ENCODE data around the gene RALBP1.

The RALBP1 gene

DNA sequence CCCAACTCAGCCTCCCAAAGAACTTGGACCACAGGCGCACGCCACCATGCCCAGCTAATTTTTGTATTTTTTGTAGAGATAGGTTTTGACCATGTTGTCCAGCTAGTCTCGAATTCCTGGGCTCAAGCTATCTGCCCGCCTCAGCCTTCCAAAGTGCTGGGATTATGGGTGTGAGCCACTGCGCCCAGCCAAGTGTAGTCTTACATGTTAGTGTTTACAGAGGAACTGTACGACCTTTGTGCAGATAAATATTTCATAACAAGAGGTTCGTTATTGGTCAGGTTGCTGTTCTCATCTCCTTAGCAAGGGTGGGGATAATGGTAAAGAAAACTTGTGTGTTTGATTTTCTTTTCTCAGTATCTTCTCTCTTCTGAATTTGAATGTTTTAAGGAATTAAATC is 46.5 kb downstream of the RALBP1 start:
- TF ChIP-seq ZBTB7A (IDR thresholded peaks at IDR 0.05; ENCODE audit: low read depth): no peak
- TF ChIP-seq, protein P1, sequence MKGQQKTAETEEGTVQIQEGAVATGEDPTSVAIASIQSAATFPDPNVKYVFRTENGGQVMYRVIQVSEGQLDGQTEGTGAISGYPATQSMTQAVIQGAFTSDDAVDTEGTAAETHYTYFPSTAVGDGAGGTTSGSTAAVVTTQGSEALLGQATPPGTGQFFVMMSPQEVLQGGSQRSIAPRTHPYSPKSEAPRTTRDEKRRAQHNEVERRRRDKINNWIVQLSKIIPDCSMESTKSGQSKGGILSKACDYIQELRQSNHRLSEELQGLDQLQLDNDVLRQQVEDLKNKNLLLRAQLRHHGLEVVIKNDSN (IDR thresholded peaks at IDR 0.05): no peak
- TF ChIP-seq, protein P2, sequence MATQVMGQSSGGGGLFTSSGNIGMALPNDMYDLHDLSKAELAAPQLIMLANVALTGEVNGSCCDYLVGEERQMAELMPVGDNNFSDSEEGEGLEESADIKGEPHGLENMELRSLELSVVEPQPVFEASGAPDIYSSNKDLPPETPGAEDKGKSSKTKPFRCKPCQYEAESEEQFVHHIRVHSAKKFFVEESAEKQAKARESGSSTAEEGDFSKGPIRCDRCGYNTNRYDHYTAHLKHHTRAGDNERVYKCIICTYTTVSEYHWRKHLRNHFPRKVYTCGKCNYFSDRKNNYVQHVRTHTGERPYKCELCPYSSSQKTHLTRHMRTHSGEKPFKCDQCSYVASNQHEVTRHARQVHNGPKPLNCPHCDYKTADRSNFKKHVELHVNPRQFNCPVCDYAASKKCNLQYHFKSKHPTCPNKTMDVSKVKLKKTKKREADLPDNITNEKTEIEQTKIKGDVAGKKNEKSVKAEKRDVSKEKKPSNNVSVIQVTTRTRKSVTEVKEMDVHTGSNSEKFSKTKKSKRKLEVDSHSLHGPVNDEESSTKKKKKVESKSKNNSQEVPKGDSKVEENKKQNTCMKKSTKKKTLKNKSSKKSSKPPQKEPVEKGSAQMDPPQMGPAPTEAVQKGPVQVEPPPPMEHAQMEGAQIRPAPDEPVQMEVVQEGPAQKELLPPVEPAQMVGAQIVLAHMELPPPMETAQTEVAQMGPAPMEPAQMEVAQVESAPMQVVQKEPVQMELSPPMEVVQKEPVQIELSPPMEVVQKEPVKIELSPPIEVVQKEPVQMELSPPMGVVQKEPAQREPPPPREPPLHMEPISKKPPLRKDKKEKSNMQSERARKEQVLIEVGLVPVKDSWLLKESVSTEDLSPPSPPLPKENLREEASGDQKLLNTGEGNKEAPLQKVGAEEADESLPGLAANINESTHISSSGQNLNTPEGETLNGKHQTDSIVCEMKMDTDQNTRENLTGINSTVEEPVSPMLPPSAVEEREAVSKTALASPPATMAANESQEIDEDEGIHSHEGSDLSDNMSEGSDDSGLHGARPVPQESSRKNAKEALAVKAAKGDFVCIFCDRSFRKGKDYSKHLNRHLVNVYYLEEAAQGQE (IDR thresholded peaks at IDR 0.05; ENCODE audit: low read depth): no peak
- TF ChIP-seq RAD21 (IDR thresholded peaks at IDR 0.05; ENCODE audit: low read depth): no peak
- no peak for TF ChIP-seq CREB1 (IDR thresholded peaks at IDR 0.05; ENCODE audit: low read depth)
- TF ChIP-seq TEAD4 (IDR thresholded peaks at IDR 0.05): no peak
- TF ChIP-seq FOXM1 (IDR thresholded peaks at IDR 0.05; ENCODE audit: borderline replicate concordance, low read depth): no peak
- TF ChIP-seq YY1 (IDR thresholded peaks at IDR 0.05; ENCODE audit: low read depth): no peak
- no peak for TF ChIP-seq EP300 (IDR thresholded peaks at IDR 0.05; ENCODE audit: borderline replicate concordance)
- no peak for TF ChIP-seq TCF12 (IDR thresholded peaks at IDR 0.05; ENCODE audit: low read depth)
- TF ChIP-seq NFIC (IDR thresholded peaks at IDR 0.05): no peak
- no peak for TF ChIP-seq EGR1 (IDR thresholded peaks at IDR 0.05)
- TF ChIP-seq, protein P3, sequence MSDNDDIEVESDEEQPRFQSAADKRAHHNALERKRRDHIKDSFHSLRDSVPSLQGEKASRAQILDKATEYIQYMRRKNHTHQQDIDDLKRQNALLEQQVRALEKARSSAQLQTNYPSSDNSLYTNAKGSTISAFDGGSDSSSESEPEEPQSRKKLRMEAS (IDR thresholded peaks at IDR 0.05): no peak
- no peak for TF ChIP-seq TAF1 (IDR thresholded peaks at IDR 0.05; ENCODE audit: low read depth)
- TF ChIP-seq CEBPB (IDR thresholded peaks at IDR 0.05): no peak

DNA sequence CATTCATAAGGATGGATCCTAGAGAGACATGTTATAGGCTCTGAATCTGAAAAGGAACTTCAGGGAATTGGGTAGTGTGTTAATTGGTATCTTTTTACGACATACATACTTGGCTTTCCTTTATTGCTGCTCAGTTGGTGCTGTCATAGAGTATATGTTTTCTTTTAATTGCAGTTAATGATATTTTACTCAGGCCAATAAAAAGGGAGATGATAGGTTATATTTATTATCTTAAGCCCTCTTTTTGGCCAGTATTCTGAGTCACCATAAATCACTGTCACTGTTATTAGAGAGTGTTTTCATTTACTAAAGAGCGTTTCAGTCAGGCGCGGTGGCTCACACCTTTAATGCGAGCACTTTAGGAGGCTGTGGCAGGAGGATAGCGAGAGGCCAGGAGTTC is 47.6 kb downstream of the RALBP1 start:
- TF ChIP-seq, protein P1 (IDR thresholded peaks at IDR 0.05): no peak
- TF ChIP-seq RAD21 (IDR thresholded peaks at IDR 0.05; ENCODE audit: low read depth) (no peak), CEBPB (IDR thresholded peaks at IDR 0.05) (no peak), NFIC (IDR thresholded peaks at IDR 0.05) (no peak), YY1 (IDR thresholded peaks at IDR 0.05; ENCODE audit: low read depth) (no peak), ZBTB7A (IDR thresholded peaks at IDR 0.05; ENCODE audit: low read depth) (no peak), EP300 (IDR thresholded peaks at IDR 0.05; ENCODE audit: borderline replicate concordance) (no peak)
- TF ChIP-seq, protein P3 (IDR thresholded peaks at IDR 0.05): no peak

DNA sequence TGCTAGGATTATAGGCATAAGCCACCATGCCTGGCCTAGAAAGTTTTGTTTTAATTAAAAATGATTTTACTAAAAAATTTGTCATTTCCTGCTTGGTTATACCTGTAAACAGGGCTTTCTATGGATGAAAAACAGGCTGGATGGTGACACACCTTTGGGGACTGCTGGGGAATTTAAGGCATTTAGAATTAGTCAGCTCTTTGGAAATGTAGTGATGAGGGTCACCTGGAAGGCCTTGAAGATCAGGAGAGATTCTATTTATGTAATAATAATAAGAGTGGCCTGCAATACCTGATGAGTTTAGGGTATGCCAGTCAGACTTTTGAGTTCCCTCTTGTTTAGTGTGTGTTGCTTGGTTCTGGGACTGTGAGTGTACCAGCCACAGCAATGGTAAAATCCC is 51.1 kb downstream of the RALBP1 start:
- TF ChIP-seq TEAD4 (IDR thresholded peaks at IDR 0.05) (no peak), ZBTB7A (IDR thresholded peaks at IDR 0.05; ENCODE audit: low read depth) (no peak), TCF12 (IDR thresholded peaks at IDR 0.05; ENCODE audit: low read depth) (no peak), TAF1 (IDR thresholded peaks at IDR 0.05; ENCODE audit: low read depth) (no peak), EP300 (IDR thresholded peaks at IDR 0.05; ENCODE audit: borderline replicate concordance) (no peak)
- TF ChIP-seq, protein P3 (IDR thresholded peaks at IDR 0.05): no peak

DNA sequence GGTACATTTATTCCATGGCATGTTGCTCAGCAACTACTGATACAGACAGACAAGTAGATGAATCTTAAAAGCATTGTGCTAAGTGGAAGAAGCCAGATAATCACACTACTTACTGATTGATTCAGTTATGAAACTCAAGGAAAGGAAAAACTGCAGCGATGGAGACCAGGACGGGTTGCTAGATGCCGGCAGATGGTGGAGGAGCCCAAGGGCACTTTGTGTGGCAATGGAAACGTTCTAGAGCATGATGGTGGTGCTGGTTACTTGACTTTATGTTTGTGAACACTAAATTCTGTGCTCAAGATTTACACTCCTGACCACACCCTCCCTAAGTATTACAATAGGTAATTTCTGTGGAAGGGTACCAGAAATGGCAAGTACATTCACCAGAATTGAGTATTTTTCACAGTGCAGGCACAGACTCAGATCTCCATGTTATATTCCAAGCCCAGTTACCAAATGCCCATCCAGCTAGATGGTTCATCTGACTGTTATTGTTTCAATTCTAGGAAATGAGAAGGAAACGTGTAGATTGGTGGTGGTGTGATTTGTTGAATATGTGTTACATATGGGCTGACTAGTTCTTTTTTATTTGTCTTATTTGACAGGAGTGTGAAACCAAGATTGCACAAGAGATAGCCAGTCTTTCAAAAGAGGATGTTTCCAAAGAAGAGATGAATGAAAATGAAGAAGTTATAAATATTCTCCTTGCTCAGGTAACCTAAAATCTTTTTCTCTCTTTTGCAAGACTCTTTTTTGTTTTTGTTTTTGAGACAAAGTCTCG is 55.1 kb downstream of the RALBP1 start:
- TF ChIP-seq RAD21 (IDR thresholded peaks at IDR 0.05; ENCODE audit: low read depth): no peak
- TF ChIP-seq YY1 (IDR thresholded peaks at IDR 0.05; ENCODE audit: low read depth): no peak
- no peak for TF ChIP-seq NFIC (IDR thresholded peaks at IDR 0.05)

DNA sequence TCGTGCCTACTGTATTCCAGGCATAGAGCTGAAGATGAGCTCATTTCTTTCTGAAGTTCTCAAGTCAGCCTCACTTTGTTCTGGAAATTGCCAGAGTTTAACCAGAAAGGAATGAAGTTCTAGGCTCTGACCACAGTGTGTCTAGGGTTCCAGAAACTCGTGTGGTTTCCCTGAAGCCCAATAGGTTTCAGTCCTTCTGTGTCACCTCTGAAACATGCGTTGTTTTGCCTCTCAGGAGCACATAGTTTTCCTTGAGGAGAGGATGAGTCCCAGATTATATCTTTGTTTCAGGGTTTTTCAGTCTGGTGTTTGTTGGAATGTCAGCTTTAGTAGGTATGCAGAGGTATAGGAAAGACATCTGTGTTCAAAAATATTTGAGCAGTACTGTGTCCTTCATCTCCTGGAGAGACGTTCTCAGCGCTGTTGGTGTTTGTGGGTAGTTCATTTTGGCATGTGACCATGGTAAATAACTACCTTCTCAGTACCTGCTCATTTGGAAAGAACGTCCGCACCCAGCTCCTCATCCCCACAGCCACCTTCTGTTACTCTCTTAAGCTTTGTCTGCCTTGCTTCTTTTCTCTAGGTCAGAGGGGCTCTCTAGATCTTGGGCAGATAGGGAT is 56.6 kb downstream of the RALBP1 start:
- TF ChIP-seq CREB1 (IDR thresholded peaks at IDR 0.05; ENCODE audit: low read depth) (no peak), FOXM1 (IDR thresholded peaks at IDR 0.05; ENCODE audit: borderline replicate concordance, low read depth) (no peak), CEBPB (IDR thresholded peaks at IDR 0.05) (no peak), NFIC (IDR thresholded peaks at IDR 0.05) (no peak)

DNA sequence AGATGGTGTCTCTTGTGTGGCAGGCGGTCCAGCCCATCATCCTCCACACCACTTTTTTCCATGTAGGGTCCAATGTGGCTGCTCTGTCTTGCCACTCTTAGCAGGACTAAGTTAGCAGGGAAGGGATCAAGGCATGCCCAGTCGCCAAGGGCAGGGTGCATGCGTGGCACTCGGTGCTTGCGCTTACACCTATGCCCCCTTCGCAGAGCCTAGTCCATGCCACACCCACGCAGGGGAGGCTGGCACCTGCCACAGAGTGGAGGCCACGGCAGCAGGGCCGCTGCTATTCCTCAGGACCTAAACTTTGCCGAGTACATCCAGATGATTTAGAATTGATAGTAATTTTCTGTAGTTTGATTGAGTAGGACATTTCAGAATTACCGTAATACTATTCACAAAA is 59.5 kb downstream of the RALBP1 start:
- no peak for TF ChIP-seq NFIC (IDR thresholded peaks at IDR 0.05)
- TF ChIP-seq TAF1 (IDR thresholded peaks at IDR 0.05; ENCODE audit: low read depth): no peak
- TF ChIP-seq CEBPB (IDR thresholded peaks at IDR 0.05): no peak
- TF ChIP-seq EGR1 (IDR thresholded peaks at IDR 0.05): no peak
- TF ChIP-seq YY1 (IDR thresholded peaks at IDR 0.05; ENCODE audit: low read depth): no peak
- no peak for TF ChIP-seq FOXM1 (IDR thresholded peaks at IDR 0.05; ENCODE audit: borderline replicate concordance, low read depth)
- TF ChIP-seq TEAD4 (IDR thresholded peaks at IDR 0.05): no peak
- TF ChIP-seq, protein P3 (IDR thresholded peaks at IDR 0.05): no peak
- TF ChIP-seq, protein P1 (IDR thresholded peaks at IDR 0.05): no peak
- TF ChIP-seq TCF12 (IDR thresholded peaks at IDR 0.05; ENCODE audit: low read depth): no peak
- TF ChIP-seq EP300 (IDR thresholded peaks at IDR 0.05; ENCODE audit: borderline replicate concordance): no peak
- TF ChIP-seq ZBTB7A (IDR thresholded peaks at IDR 0.05; ENCODE audit: low read depth): no peak
- no peak for TF ChIP-seq RAD21 (IDR thresholded peaks at IDR 0.05; ENCODE audit: low read depth)
- no peak for TF ChIP-seq CREB1 (IDR thresholded peaks at IDR 0.05; ENCODE audit: low read depth)
- TF ChIP-seq, protein P2 (IDR thresholded peaks at IDR 0.05; ENCODE audit: low read depth): no peak
